GM18861 (cell line): ENCODE data around the gene GLS.
"Not testable (repeated sequence)": the region's sequence is repeated elsewhere in the genome, so short reads cannot be mapped to it uniquely, and the experiment has no call there.

ENCODE experiments used
- ATAC-seq: cut with Tn5 transposase; IDR thresholded peaks from one replicate; pipeline ENCODE4 v1.9.1; 2021; ENCODE audit not compliant: unreplicated experiment

The GLS gene

GRCh38 chr2:190880378-190881083 is at the start of gene GLS:
Gene GLS (plus strand): TSS chr2:190880821. CDS start chr2:190881085, 264 bp downstream.
- peak; percentile 48 for ATAC-seq

DNA sequence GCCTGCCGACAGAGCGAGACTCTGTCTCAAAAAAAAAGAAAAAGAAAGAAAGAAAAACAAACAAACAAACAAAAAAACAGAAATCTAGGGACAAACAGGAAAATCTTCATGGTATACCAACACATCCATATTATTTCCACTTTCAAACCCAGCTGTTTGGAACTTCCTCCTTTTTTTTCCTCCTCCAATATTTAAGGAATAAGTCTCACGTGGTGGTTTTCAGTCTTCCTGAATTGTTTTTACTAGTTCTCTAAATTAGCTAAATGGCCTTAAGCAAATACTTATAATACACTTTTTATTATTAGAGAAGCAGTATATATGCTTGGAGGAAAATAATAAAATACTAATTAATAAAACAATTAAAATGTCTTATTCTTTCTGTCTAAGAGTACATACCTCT is 48.7 kb upstream of the GLS start:
- ATAC-seq: no peak

- no peak for ATAC-seq
Observed at GRCh38 chr2:190834890-190835208, 45.8 kb upstream of the GLS start.

- no peak for ATAC-seq
Observed at GRCh38 chr2:190835303-190835930, 45.2 kb upstream of the GLS start.

DNA sequence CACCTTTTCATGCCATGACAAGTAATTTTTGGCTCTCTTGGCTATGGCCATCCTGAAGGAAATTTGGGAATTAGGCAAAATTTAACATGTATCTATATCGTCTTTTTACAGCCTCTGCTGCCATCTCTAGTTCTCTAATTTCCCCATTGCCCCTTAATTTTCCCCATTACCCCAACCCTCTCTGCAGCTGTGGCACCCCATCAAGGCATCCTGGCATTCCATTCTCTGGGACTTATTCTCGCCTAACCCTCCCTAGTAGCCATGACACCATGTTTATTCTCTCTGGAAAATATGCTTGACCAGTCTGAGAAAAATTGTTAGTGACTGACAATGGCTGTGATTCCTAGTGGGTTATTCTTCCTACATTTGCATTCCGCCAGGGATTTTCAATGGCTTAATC is 43.9 kb upstream of the GLS start:
- no peak for ATAC-seq

DNA sequence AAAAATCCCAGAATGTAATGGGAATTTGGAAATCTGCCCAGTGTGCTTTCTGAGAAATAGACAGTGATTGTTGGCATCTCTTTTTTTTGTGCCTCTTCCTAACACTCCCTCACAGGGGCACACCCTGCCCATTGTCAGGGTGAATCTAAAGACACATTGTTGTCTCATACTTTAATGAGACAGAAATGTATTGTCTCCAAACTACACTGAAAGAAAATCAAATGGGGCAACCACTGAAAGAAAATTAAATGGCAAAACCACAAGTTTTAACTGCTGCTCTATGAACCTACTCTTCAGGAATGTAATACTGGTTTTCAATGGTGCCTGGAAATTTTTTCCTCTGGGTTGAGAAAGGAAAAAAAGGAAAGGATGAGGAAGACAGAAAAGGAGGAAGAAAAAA is 43.2 kb upstream of the GLS start:
- no peak for ATAC-seq

GRCh38 chr2:190837952-190838361 is 42.7 kb upstream of the GLS start:
- no peak for ATAC-seq

DNA sequence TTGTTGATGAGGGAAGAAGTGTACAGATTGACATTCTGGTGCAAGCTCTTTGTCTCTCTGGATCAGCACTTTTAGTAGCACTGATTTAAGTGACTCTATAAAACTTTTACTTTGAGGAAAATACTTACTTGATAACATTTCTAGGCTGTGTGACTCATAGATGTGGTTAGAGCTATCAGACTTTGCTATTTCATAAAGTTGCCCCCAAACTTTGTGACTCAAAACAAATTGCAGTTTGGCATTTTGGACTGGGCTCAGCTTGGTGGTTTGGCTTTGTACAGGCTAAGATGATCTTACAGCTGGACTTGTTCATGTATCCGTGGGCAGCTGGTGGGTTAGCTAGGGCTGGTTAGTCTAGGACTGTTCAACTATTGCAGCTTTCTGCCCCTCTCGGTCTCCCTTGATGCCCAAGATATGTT is 42.1 kb upstream of the GLS start:
- ATAC-seq: no peak

- no peak for ATAC-seq
Observed at GRCh38 chr2:190840569-190841172, 40.0 kb upstream of the GLS start.

DNA sequence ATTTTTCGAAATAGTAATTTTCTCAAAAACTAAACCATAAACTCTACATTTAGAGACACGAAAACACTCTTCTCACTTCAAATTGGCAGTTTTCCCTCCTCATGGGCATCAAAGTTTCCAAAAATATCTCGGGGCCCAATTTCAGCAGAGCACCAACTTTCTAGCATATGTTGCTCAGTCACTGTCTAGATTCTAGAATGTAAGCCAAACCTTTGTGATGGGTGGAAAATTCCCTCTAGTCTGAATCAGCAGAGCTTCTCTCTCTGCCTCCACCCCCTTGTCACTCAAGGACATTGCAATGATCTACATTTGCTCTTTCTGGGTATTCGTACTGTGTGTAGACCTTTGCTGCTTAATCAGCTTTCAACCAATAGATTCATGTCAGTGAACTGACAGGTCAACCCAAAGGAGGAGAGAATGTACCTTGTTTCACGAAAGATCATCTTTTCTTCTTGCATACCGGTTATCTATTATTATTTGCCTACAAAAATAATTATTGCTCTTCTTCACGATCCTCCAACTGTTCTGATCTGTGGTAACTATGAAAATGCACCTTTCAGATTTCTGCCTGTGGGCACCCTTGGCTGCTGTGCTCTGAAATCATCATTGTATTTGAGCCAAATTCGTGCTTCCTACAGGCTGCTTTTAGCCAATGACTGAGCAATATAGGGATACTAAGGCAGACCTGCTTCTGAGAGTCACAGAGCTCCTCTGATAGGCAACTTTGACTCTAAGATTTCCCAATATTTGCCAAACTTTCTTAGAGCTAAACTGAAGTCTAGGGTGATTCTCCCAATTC is 38.7 kb upstream of the GLS start:
- ATAC-seq: no peak

DNA sequence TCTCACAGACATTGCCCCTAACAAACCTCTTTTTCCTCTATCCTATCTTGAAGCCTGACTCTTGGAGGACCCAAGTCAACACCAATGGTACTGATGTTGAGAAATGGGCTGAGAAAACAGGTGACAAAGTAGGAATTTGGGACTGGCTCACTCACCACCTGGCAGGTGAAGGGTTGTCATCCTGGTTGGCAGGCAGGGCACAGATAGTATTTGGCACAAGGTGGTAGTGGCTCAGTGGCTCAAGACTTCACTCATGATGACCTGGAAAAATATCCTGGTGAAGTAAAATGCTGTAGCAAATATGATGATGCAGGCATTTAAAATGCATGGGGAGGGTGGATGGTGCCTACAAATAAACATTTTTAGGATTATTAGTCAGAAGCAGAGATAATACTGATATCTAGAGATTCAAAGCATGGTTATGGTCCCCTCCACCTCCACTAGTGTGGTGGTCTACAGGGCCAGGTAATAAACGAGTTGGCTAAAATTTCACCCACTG is 38.0 kb upstream of the GLS start:
- no peak for ATAC-seq

DNA sequence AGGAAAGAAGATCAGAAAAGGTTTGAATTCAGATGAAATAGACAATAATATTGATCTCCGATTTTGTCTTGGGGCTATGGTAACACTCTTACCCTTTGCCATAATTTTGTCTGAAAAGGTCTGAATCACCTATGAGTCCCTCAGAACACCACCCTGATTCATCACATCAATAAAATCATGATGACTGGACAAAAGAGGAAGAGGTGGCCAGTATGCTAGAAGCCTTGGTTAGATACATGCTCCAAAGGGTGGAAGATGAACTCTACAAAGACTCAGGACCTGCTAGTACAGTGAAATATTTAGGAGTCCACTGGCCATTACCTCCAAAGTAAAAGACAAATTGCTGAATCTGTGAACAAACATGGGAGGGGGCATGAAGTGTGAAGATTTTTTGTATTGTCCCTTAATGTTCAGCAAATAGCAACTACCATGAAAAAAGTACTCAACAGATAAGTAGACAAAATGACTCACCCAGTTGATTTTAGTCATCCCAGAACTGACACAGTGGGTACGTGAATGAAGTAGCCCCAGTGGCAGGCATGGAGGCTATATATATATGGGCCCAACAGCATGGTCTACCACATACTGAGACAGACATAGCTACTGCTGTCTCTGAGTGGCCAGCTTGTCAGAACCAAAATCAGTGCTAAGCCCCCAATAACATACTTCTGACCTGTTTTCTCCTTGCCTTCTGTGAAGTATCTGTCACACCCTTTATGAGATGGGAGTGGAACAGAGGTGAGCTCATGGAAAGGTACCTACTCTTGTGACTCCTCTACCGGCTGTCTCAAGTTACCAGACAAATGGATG is 36.5 kb upstream of the GLS start:
- ATAC-seq: peak; percentile 87

DNA sequence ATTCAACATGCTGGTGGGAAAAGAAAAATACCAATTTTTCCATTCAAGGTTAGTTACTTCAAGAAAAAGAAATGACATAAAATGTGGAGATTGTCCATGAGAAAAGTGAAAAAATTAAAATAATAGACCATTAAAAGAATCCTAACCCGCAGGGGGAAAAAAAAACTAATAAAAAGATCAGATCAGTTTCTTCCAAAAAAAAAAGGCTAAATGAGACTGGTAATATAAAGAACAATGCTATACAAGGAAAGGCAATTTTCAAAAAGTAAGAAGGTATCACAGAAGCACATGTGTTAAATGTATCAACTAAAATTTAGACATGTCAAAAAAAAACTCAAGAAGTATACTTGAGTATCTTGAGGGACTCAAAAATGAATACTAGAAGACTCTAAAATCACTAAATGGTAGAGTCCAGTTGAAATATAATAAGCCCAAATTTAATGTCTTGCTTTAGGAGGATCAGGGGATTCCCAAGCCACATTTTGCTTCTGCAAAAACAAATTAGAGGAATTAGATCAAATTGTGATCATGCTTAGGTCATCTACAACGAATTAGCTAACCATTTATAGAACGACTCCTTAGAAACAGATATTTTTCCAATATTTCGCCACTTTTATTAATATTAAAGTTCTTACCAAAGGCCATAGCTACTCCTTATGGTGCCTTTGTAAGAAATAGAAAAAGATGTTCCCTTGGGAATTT is 35.8 kb upstream of the GLS start:
- no peak for ATAC-seq

DNA sequence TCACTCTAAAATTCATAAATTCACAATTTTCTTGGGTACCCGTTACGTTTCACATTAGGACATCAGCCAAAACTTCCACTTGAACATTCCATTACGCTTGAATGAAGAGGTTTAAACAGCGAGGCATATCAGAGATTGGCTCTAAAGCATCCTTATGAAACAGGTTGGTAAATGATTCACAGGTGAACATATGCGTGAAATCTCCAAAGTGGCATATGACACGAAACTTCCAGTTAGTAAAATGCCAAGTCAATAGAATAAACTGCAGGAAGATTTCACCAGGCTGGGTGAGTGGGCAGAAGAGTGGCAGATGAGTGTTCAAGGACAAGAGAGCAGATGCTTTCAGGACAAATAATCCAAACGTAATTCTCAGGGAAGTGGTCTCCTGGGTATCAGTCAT is 33.9 kb upstream of the GLS start:
- ATAC-seq: no peak

DNA sequence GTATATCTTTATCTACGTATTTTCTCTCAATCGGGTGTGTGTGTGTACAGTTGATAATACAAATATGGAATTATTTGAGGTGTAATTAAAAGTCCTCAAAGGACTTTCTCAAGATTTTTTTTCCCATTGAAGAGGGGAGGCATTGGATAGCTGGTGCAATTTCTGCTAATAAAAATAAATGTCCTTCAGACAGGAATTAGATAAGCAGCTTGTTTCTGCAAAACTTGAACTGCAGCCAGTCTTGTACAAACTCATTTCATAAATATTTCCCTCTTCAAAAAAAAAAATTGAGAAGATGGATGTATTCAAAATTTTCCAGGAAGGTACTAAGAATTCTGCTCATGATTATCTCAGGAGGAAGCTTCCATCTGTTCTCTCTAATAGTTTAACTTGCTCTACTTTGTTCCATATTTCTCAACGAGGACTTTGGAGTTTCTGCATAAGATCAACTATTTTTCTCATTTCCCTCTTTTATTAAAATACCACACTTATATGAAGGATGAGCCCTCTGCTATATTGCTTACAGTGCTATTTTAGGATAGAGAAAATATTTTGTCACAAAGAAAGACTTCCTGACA is 33.0 kb upstream of the GLS start:
- ATAC-seq: no peak

- ATAC-seq: no peak
Observed at GRCh38 chr2:190849774-190850173, 30.8 kb upstream of the GLS start.

DNA sequence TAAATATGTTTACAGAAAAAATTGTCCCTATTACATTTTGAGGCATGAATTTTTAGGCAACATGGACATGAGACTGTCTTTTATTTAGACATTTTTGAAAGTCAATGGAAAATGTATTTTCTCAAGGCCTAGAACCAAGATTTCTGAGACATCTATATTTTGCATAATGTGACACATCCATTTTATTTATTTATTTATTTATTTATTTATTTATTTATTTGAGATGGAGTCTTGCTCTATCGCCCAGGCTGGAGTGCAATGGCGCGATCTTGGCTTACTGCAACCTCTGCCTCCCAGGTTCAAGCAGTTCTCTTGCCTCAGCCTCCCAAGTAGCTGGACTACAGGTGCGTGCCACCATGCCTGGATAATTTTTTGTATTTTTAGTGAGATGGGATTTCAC is 27.6 kb upstream of the GLS start:
- ATAC-seq: not testable (repeated sequence)

DNA sequence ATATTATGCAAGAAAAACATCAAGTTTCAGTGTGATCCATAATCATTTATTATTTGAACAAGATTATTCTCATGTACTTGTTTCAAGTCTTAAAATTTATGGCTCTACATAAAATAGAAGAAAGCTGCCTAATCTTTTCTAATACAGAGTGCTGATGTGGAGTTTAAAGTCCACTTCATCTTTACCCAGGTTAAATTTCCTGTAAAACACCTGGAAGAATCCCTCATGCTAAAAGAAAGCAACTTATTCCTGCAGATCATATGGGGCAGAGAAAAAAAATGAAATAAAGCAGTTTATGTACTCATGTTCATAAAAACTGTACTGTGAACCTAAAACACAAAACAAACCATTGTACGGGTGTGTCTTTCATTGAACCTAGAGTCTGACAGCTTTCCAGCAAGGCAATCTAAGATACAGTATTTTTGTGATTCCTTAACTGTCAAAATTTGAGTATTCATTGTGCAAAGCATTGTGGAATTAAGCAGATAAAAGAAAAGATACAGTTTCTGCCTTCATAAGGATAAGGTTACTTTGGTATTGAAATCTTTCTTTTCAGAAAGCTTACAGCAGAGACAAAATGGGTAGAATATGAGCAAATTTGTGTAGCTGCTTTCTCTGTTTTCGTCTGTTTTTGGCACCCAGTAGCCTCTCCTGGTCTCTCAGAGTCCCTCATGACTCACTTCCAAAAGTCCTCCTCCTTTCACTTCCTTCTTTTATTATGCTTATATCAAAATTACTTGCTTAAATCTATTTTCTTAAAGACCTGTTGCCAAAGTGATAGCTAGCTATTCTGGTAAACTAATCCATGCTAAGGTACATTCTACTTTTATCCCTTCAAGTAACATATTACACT is 26.9 kb upstream of the GLS start:
- ATAC-seq: no peak

- ATAC-seq: no peak
Observed at GRCh38 chr2:190854726-190855125, 25.9 kb upstream of the GLS start.
